Ecto neural progenitor cell (in vitro differentiated cells): Measurements from ENCODE around the gene RPL10.
A peak's percentile ranks its signal among the peaks of the same experiment; 100 is the strongest.
"Not testable (repeated sequence)": the region's sequence is repeated elsewhere in the genome, so short reads cannot be mapped to it uniquely, and the experiment has no call there.

ENCODE experiments used
- DNase-seq: peaks from one replicate; pipeline ENCODE4 v3.0.0-alpha.2; 2018; ENCODE audit warnings: low spot score

Gene RPL10

DNA sequence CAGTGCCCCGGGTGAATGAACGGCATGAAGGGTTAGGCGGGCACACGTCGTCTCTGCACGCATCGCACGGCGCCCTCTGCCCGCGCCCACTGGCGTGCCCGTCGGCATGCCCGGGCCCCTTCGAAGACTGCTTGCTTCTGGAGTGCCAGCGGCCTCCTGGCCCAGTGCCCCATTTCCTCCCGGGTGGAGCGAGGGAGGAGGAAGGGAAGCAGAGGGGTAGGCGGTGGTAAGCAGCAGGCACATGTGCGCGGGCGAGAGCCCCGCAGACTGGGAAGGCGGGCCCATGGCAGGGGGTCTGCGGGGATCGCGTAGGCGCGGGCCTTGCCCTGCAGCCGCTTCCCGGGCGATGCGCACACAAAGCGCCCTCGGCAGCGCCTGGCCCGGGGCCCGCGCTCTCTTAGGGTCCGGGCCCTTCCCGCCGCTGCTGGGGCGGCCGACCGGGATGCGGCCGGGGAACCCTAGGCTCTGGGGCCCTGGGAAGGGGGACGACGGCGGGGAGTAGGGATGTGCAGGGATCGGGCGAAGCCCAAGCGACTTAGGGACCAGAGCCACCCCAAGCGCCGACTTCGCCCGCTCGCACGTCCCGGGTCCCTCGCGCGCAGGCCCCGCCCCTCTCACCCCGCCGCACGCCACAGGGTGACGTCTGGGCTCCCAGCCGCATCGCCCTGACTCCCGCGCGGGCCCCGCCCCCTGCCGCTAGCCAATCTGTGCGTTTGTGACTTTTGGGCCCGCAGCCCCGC, 19.9 kb upstream of the RPL10 start:
- no peak for DNase-seq

DNA sequence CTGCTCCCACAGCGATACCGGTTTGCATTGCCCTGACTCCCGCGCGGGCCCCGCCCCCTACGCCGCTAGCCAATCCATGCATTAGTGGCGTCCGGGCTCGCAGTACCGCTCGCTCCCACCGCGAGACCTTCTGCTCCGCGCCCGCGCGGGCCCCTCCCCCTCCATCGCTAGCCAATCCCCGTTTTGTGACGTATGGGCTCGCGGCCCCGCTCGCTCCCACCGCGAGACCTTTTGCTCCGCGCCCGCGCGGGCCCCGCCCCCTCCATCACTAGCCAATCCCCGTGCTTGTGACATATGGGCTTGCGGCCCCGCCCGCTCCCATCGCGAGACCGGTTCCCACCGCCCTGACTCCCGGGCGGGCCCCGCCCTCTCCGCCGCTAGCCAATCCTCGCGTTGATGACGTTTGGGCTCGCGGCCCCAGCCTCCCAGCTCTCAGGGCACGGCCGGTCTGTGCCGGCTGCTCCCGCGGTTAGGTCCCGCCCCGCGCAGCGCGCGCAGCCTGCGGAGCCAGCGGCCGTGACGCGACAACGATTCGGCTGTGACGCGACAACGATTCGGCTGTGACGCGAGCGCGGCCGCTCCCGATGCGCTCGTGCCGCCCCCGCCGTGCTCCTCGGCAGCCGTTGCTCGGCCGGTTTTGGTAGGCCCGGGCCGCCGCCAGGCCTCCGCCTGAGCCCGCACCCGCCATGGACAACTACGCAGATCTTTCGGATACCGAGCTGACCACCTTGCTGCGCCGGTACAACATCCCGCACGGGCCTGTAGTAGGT, 19.2 kb upstream of the RPL10 start, which contains the start of gene EMD:
TSS of gene EMD (plus strand) at position 497 of the 770 bp plus-strand sequence. CDS start at position 687, 190 bp downstream.
- DNase-seq: peak; percentile 96

DNA sequence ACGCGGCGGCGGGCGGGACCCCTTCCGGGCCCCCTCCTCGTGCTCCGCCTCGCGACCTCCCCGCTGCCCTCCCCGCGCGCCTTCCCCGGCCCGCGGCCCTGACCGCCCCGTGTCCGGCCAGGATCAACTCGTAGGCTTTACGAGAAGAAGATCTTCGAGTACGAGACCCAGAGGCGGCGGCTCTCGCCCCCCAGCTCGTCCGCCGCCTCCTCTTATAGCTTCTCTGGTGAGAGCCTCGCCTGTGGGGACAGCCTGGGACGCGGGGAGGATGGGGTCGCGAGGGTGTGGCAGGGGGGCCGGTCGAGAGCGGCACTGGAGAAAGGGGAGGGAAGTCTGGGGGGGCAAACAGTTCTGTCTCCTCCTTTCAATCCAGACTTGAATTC, 18.6 kb upstream of the RPL10 start:
- DNase-seq: no peak

DNA sequence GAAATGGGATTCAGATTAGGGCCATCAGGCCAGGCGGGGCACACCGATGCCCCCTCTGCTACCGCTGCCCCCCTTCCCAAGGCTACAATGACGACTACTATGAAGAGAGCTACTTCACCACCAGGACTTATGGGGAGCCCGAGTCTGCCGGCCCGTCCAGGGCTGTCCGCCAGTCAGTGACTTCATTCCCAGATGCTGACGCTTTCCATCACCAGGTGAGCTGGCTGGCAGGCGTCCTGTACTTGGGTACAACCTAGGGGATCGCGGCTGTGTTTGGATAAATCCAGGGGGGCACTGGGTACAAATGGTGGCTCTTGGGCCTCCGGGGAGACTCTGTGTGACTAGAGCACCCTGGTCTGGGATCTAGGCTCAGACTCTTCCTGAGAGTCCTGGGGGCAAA, 18.0 kb upstream of the RPL10 start:
- no peak for DNase-seq

DNA sequence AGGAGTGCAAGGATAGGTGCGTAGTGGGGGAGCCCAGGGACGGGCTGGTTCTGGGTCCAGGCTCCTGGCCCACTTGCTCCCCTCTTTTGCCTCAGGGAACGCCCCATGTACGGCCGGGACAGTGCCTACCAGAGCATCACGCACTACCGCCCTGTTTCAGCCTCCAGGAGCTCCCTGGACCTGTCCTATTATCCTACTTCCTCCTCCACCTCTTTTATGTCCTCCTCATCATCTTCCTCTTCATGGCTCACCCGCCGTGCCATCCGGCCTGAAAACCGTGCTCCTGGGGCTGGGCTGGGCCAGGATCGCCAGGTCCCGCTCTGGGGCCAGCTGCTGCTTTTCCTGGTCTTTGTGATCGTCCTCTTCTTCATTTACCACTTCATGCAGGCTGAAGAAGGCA, 17.4 kb upstream of the RPL10 start:
- DNase-seq: no peak

DNA sequence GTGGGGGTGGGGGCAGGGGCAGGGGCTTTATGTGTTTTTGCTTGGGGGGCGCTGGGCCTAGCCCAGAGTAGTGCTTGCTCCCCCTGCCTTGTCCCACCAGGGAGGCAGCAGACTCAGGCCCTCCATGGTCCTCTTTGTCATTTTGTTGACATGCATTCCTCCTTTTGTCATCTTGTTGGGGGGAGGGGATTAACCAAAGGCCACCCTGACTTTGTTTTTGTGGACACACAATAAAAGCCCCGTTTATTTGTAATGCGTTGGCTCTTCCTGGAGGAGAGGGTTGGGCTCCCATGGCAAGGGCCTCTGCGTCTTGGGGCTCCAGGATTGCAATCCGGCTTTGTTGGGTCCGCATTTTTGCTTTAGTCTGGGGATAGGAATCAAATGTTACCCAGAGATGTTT, 16.9 kb upstream of the RPL10 start:
- no peak for DNase-seq

DNA sequence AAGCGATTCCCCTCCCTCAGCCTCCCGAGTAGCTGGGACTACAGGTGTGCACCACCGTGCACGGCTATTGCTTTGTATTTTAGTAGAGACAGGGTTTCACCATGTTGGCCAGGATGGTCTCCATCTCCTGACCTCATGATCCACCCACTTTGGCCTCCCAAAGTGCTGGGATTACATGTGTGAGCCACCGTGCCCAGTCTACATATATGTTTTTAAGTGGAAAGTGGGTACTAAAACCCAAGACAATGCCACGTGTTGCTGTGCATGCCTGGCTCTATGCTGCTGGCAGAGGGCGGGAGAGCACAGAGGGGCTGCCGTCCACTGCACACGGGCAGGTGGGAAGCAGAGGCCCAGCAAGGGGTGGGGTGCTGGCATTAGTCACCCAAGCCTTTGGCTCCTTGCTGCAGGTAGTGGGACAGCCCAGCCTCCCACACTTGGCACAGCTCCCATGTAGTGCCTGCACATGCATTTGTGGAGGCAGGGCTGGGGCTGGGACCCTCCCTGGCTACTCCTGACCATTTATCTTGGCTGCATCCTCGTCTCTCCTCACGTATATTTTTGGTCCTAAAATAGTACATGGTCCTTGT, 15.6 kb upstream of the RPL10 start:
- DNase-seq: no peak

DNA sequence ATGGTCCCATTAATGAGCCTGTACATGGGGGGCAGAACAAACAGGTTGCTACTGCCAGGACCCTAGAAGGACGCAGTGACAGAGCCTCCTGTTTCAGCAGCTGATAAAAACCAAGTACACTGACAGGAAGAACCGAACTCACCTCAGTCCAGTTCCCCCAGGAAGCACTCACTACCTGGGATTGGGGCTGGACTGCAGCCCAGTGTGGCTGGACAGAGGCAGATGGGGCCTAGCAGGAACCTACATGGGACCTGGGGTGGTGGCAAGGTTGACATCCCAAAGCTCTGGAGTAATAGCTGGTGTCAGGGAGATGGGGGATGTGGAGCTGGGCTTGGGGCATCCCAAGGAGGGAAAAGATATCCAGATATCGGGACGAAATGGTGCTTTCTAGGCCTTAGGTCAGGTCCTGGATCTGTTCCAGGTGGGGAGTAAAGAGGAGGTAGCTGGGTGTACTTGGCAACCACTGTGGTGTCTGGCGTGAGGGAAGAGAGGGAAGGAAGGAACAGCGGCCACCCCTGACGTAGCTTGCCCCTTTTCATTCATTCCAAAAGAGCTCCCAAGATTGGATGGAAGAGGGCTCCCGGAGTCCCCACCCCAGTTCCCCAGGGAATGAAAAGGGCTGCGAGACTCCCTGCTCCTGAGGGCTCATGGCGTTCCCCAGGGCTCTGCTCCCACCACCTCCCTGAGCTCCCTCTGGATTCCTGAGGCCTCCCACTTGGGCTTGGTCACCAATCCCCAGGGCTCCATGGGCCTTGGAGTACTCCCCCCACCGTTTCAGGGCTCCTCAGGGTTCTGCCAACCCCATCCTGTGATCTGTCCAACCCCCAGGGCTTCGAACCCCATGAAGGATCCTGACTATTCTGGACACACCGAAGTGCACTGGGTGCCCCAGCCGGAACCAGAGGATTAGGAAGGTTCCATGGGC, 14.6 kb upstream of the RPL10 start:
- no peak for DNase-seq

DNA sequence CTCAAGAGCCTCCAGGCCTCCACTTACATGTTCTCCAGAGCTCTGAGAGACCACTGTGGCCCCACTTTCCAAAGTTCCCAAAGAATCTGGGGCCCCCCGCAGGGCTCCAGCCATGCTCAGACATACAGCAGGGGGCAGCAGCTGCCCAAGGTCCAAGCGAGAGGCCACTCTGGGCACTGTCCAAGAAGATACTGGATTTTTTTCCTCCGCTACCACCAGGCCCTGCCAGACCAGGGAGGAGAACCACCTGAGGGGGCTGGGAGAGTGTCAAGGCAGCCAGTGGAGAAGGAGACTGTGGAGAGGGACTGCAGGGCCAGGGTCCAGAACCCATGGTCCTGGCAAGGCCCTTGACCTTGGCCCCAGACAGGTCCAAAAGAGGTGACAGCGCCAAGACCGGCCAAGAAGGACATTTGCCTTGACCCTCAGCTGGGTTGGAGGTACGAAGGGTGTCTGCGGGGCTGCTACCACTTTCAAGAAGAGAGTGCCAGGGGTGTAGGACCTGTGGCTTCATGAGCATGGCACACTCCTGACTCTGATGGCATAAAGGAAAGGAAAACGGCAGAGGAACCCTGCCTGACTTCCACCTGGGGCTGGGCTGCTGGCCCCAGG, 13.8 kb upstream of the RPL10 start:
- DNase-seq: no peak

DNA sequence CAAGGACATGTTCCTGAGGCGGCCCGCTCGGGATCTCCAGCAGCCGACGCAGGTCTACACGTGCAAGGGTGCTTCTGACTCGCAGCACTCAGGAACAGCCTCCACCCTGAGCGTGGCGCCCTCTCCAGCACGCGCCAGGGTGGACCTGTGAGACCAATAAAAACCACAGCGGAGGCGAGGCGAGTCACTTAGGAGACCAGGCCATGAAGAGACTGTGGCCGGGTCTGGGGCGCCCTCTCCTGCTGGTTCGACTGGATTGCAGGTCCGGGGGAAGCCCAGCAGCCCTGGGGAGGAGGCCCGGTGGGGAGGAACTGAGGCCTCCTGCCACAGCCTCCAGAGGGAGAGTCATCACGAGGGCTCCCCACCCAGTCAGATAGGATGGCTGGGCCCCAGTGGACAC, 10.1 kb upstream of the RPL10 start:
- not testable (repeated sequence) for DNase-seq

DNA sequence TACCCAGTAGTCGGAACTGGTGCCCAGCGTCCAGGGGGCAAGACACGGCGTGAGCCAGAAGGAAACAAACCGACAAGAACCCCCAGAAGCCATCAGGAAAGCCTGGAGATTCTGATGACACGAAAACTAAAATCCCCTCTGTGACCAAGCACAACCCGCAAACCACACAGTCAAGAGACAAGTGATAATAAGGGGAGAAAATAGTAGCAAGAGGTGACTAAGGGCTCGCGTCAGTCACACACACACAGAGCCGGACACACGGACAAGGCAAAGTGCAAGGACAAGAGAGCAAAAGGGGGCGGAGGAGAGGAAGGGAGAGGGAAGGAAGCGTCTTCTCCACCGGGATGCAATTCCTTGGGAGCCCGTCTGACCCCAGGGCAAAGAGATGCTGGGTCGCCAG, 9.5 kb upstream of the RPL10 start:
- not testable (repeated sequence) for DNase-seq

DNA sequence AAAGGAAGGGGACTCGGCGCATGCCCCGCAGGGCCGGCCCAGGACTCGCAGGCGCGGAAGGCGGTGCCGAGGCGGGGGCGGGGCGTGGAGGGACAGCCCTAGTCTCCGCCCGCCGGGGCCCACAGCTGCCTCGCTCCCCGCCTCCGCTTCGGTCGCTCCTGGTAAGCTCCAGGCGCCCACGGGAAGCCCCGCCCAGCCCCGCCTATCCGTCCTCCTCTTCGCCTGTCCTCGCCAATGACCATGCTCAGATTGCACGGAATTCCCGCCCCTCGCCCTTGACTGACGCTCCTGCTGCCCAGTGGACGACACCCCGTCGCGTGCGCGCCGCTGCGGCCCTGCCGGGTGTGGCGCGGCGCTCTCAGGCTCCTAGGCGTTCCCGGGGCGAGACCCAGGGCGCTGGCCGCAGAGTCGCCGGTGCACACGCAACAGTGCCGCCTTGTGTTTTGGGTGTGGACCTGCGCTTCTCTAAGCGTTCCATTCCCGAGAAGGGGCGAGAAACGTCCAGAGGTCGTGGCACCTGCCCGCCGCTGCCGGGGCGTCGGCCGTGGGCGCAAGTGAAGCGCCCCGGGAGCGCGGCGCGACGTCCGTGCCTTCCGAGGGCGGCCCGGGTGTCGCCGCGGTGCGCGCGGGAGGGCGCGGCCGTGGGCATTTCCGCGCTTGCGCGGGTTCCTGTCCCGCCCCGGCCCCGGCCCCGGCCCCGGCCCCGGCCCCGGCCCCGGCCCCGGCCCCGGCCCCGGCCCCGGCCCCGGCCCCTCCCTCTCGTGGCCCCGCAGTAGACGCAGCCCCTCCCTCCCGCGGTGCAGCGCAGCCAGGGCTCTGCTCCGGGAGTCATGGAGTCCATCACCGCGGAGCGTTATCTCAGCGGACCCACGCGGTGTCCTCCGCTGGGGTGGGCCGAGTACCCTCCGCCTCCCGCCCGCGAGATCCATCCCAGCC, 8.1 kb upstream of the RPL10 start:
- DNase-seq: not testable (repeated sequence)

DNA sequence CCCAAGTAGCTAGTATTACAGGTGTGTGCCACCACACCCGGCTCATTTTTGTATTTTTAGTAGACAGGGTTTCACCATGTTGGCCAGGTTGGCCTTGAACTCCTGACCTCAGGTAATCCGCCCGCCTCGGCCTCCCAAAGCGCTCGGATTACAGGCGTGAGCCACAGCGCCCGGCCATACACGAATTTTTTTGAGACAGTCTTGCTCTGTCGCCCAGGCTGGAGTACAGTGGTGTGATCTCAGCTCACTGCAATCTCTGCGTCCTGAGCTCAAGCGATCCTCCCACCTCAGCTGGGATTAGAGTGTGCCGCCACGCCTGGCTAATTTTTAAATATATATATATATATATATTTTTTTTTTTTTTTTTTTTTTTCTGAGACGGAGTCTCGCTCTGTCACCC, 1.8 kb upstream of the RPL10 start:
- DNase-seq: not testable (repeated sequence)

DNA sequence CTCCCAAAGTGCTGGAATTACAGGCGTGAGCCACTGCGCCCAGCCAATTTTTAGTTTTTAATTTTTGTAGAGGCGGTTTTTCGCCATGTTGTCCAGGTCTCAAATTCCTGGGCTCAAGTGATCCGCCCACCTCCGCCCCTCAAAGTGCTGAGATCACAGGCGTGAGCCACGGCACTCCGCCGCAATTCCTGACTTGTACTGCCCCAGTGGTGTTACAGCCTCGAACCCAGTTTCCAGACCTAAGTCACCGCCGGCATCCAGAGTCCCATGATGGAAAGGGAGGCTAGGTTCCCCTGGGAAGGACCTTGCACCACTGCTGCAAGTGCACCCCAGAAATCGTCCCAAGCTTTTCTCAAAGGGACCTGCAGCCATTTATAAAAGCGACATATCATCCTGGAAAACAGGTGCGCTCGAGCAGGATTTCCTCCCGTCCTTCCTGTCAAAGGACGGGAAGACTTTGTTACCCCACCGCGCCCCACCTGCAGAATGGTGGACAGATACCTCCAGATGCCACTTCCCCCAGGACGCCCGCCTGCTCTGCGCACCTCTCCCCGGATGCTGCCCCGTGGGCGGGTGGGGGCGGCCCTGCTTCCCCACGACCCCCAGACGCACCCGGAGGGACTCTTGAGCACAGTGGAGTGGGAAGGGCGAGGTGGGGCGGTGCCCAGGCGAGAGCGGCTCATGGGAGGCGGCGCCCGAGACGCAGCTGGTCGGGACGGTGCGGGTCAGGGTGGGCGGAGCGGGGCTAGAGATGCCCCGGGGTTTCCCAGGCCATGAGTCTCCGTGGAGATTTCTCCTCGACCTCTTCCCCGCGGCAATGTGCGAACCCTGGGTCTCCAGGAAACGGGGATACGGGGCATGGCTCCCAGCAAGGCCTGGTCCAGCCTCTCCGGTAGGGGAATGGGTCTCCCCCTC, 947 bp upstream of the RPL10 start:
- DNase-seq: peak; percentile 75

DNA sequence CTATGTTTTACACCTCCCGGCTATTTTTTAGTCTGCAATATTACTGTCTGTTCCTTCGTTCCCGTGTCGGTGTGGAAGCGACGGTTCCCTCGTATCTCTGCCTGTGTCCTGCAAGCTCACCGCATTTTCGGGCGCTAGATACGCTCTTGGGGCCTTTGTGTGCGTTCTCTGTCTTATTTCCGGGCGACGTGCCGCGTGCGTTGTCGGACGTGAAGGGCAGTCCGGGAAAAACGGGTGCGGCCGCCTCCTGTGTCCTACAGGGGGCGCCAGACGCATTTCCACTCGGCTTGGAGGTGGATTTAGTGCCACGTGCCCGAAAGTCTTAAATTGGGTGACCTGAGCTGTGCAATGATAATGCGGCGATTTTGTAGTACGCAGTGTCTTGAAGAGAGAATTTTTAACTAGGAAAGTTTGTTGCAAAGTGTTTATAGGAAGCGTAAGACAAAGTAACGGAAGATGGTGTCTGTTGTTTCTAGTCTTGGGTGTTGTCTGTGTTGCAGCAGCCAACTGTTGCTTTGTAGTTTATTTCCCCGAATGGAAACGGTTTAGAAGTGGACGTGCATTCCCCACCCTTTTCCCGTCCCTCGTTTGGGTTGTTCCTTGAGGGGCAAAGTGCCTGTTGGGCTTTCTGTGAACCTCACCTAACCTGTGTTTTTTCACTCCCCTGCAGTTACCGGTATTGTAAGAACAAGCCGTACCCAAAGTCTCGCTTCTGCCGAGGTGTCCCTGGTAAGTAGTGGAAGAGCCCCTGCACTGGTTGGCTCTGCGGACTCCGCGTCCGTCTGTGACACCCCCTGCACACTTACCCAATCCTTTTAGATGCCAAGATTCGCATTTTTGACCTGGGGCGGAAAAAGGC, 720 bp downstream of the RPL10 start:
- peak; percentile 80 for DNase-seq

DNA sequence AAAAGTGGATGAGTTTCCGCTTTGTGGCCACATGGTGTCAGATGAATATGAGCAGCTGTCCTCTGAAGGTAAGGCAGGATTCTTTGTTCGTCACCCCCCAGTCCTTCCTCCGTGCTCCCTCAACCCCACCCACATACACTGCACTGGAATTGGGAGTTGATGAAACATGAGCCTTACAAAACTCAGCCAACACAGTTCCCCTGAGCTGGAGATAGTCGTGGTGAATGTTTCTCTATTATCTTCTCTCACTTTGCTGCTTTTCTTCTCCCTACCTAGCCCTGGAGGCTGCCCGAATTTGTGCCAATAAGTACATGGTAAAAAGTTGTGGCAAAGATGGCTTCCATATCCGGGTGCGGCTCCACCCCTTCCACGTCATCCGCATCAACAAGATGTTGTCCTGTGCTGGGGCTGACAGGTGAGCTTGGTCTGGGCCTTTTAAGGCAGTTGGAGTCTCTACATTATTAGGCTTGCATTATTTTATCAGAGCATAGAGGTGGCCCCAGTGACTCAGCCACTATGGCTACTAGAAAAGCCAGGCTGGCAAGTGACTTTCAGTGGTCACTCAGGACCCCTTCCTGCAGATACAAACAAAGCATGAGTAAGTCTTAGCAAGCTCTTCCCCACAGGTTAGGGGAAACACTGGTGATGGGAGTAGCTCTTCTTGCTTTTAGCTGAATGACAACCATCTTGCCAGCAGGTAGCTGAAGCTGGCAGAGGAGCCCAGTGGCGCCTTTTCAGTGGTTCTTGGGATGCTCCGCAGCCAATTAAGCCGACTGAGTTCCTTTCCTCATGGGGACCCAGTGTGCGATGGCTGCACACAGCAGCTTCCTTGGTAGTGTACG, 1.6 kb downstream of the RPL10 start:
- no peak for DNase-seq

DNA sequence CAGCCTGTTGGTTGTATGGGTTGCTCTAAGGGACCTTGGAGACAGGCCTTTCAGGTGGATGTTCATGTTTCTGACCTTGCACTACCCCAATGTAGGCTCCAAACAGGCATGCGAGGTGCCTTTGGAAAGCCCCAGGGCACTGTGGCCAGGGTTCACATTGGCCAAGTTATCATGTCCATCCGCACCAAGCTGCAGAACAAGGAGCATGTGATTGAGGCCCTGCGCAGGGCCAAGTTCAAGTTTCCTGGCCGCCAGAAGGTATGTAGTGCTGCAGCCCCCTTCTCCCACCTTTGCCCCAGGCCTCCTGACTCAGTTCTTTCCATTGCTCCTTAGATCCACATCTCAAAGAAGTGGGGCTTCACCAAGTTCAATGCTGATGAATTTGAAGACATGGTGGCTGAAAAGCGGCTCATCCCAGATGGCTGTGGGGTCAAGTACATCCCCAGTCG, 2.2 kb downstream of the RPL10 start:
- not testable (repeated sequence) for DNase-seq
